NT2/D1 (cell line): ENCODE measurements around the gene RARS1.

ENCODE experiments used
- DNase-seq: peaks from one replicate; pipeline ENCODE4 v3.0.0-alpha.2; 2011; ENCODE audit warnings: low read depth, low spot score
- H3K27me3 ChIP-seq: 2 replicates; pipeline ENCODE4 v1.6.0; 2011; ENCODE audit warnings: mild to moderate bottlenecking; ENCODE audit not compliant: insufficient read length, insufficient read depth
- H3K36me3 ChIP-seq: 2 replicates; pipeline ENCODE4 v1.6.1; 2011; ENCODE audit warnings: mild to moderate bottlenecking, low read length, mixed read lengths; ENCODE audit not compliant: insufficient read depth, insufficient read length
- H3K4me1 ChIP-seq: 2 replicates; pipeline ENCODE4 v1.5.1; 2011; ENCODE audit not compliant: insufficient read depth, insufficient read length
- H3K4me3 ChIP-seq: 2 replicates; pipeline ENCODE4 v1.5.1; 2011; ENCODE audit warnings: low read depth; ENCODE audit not compliant: insufficient read length
- H3K9ac ChIP-seq: 2 replicates; pipeline ENCODE4 v1.6.0; 2011; ENCODE audit warnings: low read depth; ENCODE audit not compliant: insufficient read length
- H3K9me3 ChIP-seq: 2 replicates; pipeline ENCODE4 v1.5.1; 2011; ENCODE audit warnings: mild to moderate bottlenecking, low read length; ENCODE audit not compliant: insufficient read depth
- SUZ12 ChIP-seq: IDR thresholded peaks from 2 replicates; pipeline ENCODE4 v1.6.1; 2011; ENCODE audit not compliant: insufficient read length, insufficient read depth; ENCODE audit errors: extremely low read depth
- YY1 ChIP-seq: IDR thresholded peaks from 2 replicates; pipeline ENCODE4 v1.6.1; 2011; ENCODE audit not compliant: insufficient read length, insufficient read depth
- ZNF274 ChIP-seq: IDR thresholded peaks from 2 replicates; pipeline ENCODE4 v1.6.1; 2011; ENCODE audit warnings: mild to moderate bottlenecking, low read depth, low read length

RARS1 gene

DNA sequence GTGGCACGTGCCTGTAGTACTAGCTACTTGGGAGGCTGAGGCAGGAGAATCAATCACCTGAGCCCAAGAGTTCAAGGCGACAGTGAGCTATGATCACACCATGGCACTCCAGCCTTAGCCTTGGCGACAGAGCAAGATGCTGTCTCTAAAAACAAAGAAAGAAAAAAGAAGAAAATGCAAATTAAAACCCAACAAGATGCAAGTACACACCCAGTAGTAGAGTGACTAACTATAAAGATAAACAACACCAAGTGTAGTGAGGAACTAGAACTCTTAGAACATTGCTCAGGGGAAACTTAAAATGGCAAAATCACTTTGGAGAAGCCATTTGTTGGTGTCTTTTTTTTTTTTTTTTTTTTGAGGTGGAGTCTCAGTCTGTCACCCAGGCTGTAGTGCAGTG, 34.7 kb upstream of the RARS1 start:
- Histone ChIP-seq H3K36me3 (peaks cover 32% of the 10 kb centered on the region), H3K9ac (no peak overlapping the region), H3K4me1 (no peaks in the 10 kb centered on the region), H3K27me3 (no peaks in the 10 kb centered on the region), H3K9me3 (no peaks in the 10 kb centered on the region), H3K4me3 (no peak overlapping the region)
- TF ChIP-seq SUZ12 (no peak), ZNF274 (no peak), YY1 (no peak)
- no peak for DNase-seq

- Histone ChIP-seq H3K4me3 (no peak overlapping the region), H3K36me3 (peaks cover 60% of the 10 kb centered on the region), H3K9ac (no peak overlapping the region), H3K9me3 (peaks cover 9% of the 10 kb centered on the region; the same call in 1 of the 2 replicates), H3K27me3 (no peaks in the 10 kb centered on the region), H3K4me1 (no peaks in the 10 kb centered on the region)
- no peak for DNase-seq
- TF ChIP-seq SUZ12: no peak
- TF ChIP-seq ZNF274: no peak
- no peak for TF ChIP-seq YY1
These were observed 31.1 kb upstream of the RARS1 start for GRCh38 chr5:168455201-168455600.

DNA sequence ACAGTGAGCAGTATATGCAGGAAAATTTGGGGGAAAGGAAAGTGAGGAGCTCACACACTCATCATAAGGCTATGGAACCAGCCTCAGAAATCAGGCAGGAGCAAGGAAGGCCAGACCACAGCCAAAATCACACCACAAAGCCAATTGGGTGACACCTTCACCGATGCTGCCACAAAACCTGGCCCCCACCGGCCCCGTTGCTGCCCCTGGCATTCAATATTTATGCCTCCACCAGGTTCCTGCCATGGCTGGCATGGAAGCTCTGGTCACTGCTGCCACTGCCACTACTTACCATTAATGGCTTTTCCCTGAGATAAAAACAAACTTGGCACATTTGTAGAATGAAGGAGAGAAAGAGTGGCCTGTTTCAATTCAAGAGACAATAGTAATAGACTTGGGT, 28.7 kb upstream of the RARS1 start:
- H3K4me3 ChIP-seq: no peak overlapping the region
- no peak overlapping the region for H3K9ac ChIP-seq
- H3K27me3 ChIP-seq: no peaks in the 10 kb centered on the region
- no peaks in the 10 kb centered on the region for H3K4me1 ChIP-seq
- TF ChIP-seq ZNF274: no peak
- TF ChIP-seq YY1: no peak
- TF ChIP-seq SUZ12: no peak
- H3K9me3 ChIP-seq: peaks cover 9% of the 10 kb centered on the region; the same call in 1 of the 2 replicates
- no peak for DNase-seq
- H3K36me3 ChIP-seq: peaks cover 72% of the 10 kb centered on the region

- H3K4me3 ChIP-seq: no peak overlapping the region
- H3K36me3 ChIP-seq: peaks cover 84% of the 10 kb centered on the region
- no peak for TF ChIP-seq SUZ12
- no peak for TF ChIP-seq ZNF274
- DNase-seq: no peak
- H3K27me3 ChIP-seq: no peaks in the 10 kb centered on the region
- H3K4me1 ChIP-seq: no peaks in the 10 kb centered on the region
- H3K9me3 ChIP-seq: peaks cover 9% of the 10 kb centered on the region; the same call in 1 of the 2 replicates
- H3K9ac ChIP-seq: no peak overlapping the region
These were observed 25.7 kb upstream of the RARS1 start for GRCh38 chr5:168460606-168461005.

- H3K9ac ChIP-seq: no peak overlapping the region
- peaks cover under 1% of the 10 kb centered on the region; the same call in 1 of the 2 replicates for H3K9me3 ChIP-seq
- DNase-seq: no peak
- no peaks in the 10 kb centered on the region for H3K4me1 ChIP-seq
- H3K27me3 ChIP-seq: no peaks in the 10 kb centered on the region
- H3K4me3 ChIP-seq: no peak overlapping the region
- peaks cover 76% of the 10 kb centered on the region for H3K36me3 ChIP-seq
- no peak for TF ChIP-seq SUZ12
- no peak for TF ChIP-seq YY1
- no peak for TF ChIP-seq ZNF274
These were observed 23.2 kb upstream of the RARS1 start for GRCh38 chr5:168463081-168463480.

GRCh38 chr5:168464214-168464613, 22.1 kb upstream of the RARS1 start:
- Histone ChIP-seq H3K9me3 (no peaks in the 10 kb centered on the region), H3K27me3 (no peaks in the 10 kb centered on the region), H3K9ac (no peak overlapping the region), H3K36me3 (peaks cover 72% of the 10 kb centered on the region), H3K4me3 (no peak overlapping the region), H3K4me1 (no peaks in the 10 kb centered on the region)
- DNase-seq: no peak
- TF ChIP-seq ZNF274 (no peak), SUZ12 (no peak), YY1 (no peak)

DNA sequence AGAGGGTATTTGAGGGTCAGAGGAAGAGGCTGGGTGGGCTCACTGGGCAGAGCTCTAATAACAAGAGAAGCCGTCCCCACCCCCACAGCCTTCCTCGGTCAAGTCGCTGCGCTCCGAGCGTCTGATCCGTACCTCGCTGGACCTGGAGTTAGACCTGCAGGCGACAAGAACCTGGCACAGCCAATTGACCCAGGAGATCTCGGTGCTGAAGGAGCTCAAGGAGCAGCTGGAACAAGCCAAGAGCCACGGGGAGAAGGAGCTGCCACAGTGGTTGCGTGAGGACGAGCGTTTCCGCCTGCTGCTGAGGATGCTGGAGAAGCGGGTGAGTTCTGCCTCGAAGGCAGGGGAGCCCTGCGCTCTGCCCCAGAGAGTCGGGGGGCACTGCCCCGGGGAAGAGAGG, 21.6 kb upstream of the RARS1 start:
- Histone ChIP-seq H3K9me3 (no peaks in the 10 kb centered on the region), H3K4me3 (no peak overlapping the region), H3K9ac (no peak overlapping the region), H3K27me3 (no peaks in the 10 kb centered on the region), H3K36me3 (peaks cover 72% of the 10 kb centered on the region), H3K4me1 (no peaks in the 10 kb centered on the region)
- no peak for DNase-seq
- TF ChIP-seq YY1: no peak
- TF ChIP-seq ZNF274: no peak
- no peak for TF ChIP-seq SUZ12

DNA sequence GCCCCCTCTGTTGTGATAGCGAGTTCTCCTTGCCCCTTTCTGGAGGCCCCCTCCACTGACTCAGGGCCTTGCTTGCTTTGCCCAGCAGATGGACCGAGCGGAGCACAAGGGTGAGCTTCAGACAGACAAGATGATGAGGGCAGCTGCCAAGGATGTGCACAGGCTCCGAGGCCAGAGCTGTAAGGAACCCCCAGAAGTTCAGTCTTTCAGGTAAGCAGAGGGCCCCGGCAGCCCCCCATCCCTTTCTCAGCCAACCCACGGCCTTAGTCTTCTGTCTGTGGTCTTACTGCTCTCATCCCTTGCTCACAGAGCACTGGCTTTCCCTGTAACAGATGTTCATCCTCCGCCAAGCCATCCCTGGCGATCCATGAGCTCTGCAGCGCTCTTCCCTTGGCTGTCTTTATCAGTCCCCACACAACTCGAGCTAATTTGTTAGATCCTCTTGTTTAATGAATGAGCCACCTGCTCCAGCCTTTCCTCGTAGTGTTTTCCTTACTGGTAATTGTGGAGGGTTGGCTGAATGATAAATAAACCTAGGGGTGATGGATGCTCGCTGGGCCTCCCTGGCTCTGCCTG, 18.4 kb upstream of the RARS1 start:
- H3K9ac ChIP-seq: no peak overlapping the region
- DNase-seq: no peak
- no peak overlapping the region for H3K4me3 ChIP-seq
- H3K36me3 ChIP-seq: peaks cover 54% of the 10 kb centered on the region
- no peaks in the 10 kb centered on the region for H3K4me1 ChIP-seq
- no peaks in the 10 kb centered on the region for H3K27me3 ChIP-seq
- TF ChIP-seq ZNF274: no peak
- H3K9me3 ChIP-seq: no peaks in the 10 kb centered on the region
